ENCODE measurements around the gene PARD3.

DNA sequence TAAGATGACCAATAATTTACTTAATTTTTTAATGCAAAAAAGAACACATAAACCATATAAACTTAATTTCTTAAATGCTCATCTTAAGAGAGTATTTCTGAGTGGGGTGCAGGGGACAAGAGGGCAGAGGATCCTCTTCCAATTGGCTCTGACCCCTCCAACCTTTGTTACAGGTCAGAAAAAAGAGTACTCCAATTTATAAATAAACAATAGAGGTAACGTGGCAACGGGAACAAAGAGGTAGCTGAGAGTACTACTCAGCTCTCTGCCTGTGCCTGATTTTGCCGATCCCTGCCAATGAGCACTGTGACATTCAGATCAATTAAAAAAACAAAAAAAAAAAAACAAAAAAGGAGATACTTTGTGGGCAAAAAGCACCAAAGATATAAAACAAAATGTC, 307.9 kb downstream of the PARD3 start:
- TF ChIP-seq, protein P1, sequence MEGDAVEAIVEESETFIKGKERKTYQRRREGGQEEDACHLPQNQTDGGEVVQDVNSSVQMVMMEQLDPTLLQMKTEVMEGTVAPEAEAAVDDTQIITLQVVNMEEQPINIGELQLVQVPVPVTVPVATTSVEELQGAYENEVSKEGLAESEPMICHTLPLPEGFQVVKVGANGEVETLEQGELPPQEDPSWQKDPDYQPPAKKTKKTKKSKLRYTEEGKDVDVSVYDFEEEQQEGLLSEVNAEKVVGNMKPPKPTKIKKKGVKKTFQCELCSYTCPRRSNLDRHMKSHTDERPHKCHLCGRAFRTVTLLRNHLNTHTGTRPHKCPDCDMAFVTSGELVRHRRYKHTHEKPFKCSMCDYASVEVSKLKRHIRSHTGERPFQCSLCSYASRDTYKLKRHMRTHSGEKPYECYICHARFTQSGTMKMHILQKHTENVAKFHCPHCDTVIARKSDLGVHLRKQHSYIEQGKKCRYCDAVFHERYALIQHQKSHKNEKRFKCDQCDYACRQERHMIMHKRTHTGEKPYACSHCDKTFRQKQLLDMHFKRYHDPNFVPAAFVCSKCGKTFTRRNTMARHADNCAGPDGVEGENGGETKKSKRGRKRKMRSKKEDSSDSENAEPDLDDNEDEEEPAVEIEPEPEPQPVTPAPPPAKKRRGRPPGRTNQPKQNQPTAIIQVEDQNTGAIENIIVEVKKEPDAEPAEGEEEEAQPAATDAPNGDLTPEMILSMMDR (IDR thresholded peaks at IDR 0.05): no peak
- TF ChIP-seq POLR2AphosphoS5 (IDR thresholded peaks at IDR 0.05) (no peak), POLR2A (IDR thresholded peaks at IDR 0.05) (no peak)
